Measurements from ENCODE around the gene SPATA9.

DNA sequence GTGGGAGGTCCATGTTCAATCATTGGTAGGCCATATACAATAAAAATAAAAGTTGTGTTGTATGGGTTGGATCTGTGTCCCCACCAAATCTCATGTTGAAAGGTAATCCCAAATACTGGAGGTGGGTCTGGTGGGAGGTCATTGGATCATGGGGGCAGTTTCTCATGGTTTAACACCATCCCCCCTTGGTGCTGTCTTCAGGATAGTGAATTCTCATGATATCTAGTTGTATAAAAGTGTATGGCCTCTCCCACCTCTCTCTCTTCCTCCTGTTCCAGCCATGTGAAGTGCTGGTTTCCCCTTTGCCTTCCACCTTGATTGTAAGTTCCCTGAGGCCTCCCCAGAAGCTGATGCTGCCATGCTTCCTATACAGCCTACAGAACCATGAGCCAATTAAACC is 15.1 kb downstream of the SPATA9 start:
- TF ChIP-seq TAF1 (IDR thresholded peaks at IDR 0.05; ENCODE audit: low read depth, low read length) (no peak), CTCF (IDR thresholded peaks at IDR 0.05; ENCODE audit: control extremely low read depth in 1 of 3, insufficient read depth in 1 of 3, low read depth in 1 of 3, low read length in 3 of 3) (no peak), POLR2AphosphoS5 (IDR thresholded peaks at IDR 0.05; ENCODE audit: low read depth, low read length) (no peak), EZH2 (IDR thresholded peaks at IDR 0.05; ENCODE audit: low read depth, low read length, severe bottlenecking) (no peak), POLR2A (IDR thresholded peaks at IDR 0.05; ENCODE audit: control extremely low read depth in 1 of 2, low read depth in 2 of 2, low read length in 2 of 2) (no peak), CREB1 (IDR thresholded peaks at IDR 0.05) (no peak), KDM1A (IDR thresholded peaks at IDR 0.05; ENCODE audit: borderline replicate concordance, low read length) (no peak), ATF2 (IDR thresholded peaks at IDR 0.05; ENCODE audit: low read length) (no peak), RFX5 (IDR thresholded peaks at IDR 0.05; ENCODE audit: borderline replicate concordance, low read depth, low read length) (no peak)
- TF ChIP-seq, protein P1, sequence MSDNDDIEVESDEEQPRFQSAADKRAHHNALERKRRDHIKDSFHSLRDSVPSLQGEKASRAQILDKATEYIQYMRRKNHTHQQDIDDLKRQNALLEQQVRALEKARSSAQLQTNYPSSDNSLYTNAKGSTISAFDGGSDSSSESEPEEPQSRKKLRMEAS (IDR thresholded peaks at IDR 0.05): no peak
